NCI-H82 treated with DMSO at 0.1 percent for 48 hours (cell line): ENCODE results near the gene RAPGEF2.
"Not testable (repeated sequence)": the region's sequence is repeated elsewhere in the genome, so short reads cannot be mapped to it uniquely, and the experiment has no call there.

Source experiments
- DNase-seq: peaks from one replicate; lab custom pipeline; 2025; ENCODE audit not compliant: unreplicated experiment; lab: John Stamatoyannopoulos, UW

The RAPGEF2 gene

DNA sequence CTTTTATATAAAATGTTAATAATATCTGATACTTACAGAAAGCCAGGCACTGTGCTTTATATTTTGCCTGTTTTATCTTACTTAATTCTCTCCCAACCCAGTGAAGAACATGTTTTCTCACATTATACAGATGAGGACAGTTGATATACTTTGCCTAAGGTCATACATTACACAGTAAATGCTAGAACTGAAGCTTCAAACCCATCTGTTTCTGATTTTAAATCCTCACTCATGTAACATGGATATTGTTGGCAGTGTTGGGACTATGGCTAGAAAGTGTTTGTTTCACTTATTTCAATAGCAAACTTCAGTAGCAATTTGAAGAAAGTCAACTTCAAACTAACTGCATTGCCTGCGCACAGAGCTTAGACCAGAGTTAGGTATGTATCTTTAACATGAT lies 57.4 kb downstream of the RAPGEF2 start:
- no peak for DNase-seq

DNA sequence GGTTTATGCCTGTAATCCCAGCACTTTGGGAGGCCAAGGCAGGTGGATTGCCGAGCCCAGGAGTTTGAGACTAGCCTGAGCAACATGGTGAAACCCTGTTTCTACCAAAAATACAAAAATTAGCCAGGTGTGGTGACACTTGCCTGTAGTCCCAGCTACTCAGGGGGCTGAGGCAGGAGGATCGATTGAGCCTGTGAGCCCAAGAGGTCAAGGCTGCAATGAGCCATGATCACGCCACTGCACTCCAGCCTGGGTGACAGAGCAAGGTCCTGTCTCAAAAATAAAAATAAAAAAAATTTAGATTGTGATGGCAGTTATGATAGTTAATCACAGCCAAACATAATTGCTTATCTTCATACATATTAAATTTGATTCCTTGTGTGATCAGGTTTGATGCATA lies 58.6 kb downstream of the RAPGEF2 start:
- DNase-seq = not testable (repeated sequence)

DNA sequence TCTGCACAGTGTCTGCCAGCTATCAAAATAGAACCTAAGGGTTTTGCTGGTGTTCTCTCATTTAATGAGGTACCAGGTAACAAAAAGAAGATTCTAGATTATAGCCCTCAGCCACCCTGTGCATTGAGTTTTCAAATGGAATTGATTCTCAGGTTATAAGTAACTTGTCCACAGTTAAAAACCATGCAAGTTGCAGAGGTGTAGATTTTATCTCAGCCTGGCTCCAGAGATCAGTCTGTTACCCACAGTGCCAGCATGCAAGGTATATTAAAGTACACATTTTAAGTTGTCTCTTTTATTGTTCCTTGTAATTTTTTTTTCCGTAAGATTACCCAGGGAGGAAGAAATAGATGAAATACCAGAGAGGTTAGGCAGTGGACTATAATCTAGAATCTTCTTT lies 59.7 kb downstream of the RAPGEF2 start:
- DNase-seq = no peak

DNA sequence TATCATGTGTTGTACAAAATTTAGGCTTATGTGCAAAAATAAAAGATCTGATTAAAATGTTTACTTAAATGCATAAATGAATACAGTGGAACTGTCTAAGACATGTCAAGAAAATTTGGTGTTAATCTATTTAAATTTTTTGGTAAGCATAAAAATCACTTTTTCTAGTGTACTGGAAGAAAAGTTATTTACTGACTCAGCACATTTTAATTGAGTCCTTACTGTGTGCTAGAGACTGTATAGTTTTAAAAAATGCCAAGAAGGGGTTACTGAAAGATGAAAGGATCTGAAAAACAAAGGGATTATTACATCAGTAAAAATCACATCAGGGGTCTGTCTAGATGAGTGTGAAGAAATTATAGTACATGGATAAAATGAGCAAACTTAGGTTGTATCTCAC lies 60.6 kb downstream of the RAPGEF2 start:
- DNase-seq = no peak

DNA sequence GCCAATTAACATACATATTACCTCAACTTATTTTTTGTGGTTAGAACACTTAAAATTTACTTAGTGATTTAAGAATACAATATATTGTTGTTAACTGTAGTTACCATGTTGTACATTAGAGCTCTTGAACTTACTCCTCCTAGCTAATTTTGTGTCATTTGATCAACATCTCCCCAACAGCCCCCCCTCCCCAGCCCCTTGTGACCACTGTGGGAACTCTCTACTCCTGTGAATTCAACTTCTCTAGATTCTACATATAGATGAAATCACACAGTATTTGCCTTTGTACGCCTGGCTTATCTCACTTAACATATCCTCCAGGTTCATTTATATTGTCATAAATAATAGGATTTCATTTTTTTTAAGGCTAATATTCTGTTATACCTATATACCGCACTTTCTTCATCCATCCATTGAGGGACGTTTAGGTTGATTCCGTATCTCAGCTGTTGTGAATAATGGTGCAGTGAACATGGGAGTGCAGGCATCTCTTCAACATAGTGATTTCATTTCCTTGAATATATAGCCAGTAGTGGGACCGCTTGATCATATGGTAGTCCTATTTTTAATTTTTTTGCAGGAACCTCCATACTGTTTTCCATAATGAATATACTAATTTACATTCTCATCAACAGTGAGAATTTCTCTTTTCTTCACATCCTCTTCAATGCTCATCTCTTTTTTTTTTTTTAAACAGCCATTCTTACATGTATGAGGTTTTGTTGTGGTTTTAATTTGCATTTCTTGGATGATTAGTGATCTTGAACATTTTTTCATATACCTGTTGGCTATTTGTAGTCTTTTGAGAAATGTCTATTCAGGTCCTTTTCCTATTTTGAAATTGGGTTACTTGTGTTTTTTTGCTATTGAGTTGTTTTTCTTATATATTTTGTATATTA lies 66.8 kb downstream of the RAPGEF2 start:
- no peak for DNase-seq

DNA sequence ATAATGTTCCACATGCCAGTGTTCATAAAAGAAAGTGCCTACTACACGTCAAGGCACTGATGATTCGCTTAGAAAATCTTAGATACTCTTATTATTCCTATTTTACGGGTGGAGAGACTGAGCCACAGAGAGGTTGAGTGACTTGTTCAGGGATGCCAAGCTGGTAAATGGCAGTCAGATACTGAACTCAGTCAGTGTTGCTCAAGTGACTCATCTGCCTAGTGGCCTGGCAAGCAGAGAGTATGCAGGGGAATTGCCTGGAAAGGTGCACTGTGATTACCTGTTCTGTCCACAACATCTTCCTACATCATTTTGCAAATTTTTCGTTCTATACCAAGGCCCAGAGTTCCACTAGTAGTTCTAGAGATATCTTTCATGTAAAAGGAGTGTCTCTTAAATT lies 68.4 kb downstream of the RAPGEF2 start:
- DNase-seq = no peak

DNA sequence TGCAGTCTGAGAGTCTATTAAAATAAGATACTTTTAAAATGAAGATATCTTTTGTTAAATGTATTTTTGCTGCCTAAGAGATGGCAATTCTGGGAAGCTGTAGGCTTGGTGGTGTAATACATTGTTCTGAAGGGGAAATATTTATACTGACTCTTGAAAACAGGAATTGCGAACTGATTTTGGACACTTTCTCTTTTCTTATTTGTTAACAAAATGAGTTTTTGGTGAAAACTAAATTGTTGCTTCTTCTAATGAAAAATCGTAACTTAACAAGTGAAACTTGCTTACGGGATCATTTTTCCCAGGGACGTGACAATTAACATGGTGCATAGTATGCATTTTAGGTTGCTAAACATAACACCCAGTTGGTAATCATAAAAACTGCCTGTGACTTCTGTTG lies 71.0 kb downstream of the RAPGEF2 start:
- no peak for DNase-seq

DNA sequence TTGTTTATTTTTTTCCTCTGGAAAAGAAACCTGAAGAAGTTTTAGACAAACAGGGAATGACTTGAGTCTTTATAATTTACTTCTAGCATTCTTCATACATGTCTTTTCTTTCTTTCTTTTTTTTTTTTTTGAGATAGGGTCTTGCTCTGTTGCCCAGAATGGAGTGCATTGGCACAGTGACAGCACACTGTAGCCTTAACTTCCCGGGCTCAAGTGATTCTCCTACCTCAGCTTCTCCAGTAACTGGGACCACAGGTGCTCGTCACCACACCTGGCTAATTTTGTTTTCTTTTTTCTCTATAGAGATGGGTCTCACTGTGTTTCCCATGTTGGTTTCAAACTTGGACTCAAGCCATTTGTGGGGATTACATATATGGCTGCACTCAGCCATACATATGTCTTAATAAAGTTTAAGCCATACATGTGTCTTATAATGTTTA lies 71.8 kb downstream of the RAPGEF2 start:
- no peak for DNase-seq

DNA sequence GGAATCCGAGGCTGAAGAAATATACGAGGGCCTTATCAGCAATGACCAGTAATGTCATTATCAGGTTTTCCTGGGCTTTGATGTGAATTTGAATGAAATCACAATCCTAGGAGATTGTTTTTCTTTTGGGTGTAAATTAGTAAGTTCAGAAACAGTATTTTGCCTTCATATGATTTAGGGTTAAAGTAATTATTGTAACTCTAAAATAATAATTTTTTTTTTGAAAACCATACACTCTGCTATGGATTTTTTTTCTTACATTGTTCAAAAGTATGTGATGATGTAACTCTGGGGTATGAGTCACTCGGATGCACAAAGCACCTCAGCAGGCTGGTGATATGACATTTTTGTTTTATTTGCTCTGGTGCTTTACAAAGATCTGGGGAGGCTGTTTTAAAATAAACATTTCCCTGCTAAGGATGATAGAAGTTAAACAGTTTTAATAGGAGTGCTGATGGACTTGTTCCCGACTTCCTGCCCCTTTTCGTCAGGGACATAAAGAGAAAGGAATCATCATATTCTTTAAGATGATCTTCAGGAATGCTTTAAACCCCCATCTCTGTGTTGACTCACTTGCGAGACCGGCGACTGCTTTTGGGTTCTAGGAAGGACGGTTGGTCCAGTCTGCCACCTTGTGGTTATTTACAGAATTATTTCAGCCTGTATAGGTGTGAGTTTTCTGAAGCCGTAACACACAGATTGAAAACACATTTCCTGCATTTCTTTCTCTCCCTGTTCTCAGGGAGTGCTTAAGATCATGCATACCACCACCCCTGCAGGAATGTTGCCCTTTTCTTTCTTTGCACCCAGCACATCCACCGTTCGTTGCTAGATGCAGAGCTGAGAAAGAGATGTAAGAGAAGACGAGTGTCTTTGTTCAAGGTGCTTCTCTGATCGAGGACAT lies 72.5 kb downstream of the RAPGEF2 start:
- peak; percentile 23 for DNase-seq

DNA sequence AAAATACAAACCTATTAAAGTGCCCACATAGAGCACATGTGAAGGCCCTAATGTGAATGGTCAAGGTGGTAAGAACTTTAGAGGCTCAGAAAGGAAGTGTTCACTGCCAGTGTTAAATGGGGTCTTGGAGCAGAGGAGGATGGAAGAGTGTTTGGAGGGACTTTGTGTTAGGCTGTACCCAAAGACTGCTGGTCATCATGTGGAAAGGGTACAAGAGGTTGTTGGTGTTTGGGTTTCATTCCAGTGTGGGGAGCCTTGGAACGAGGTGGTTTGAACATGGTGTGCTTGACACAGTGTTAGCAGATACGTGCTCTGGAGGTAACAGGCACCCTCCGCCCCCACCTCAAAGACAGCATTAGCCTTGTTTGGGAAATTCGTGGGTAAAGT lies 73.1 kb downstream of the RAPGEF2 start:
- no peak for DNase-seq

DNA sequence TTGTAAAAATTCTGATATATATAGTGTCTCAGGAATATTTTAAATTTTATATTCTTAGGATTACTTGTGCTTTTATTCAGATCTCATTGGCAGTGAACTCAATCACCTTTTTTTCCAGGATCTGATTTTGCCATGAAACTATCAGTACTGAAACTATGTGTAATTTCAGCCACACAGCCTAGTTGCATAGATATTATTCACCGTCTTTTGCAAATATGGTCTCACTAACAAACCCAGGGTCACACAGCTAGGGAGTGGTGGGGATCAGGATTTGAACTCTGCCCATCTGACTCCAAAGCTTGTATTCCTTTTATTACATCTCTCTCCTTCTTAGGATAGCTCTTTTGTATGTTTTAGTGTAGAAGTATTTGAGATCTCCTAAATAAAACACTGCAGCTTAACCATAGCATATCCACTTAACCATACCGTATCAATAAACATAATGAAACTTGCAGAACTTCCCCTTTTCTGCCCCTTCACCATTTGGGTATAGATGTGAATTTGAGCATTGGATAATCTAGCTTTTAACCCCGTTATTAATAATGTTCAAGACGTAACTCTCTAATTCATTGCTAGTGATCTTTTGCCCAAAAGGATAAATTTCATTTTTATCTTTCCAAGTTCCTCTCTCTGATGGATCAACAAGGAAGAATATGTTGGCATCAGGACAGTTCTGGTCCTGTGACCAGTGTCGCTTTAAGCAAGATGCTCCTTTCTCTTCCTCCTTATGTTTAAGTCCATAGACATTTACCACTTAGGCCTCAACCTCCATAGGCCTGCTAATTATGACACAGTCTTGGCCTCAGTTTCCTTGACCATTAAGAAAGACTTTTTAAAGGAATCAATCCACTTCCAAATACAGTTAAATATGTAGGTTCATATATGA lies 74.6 kb downstream of the RAPGEF2 start:
- DNase-seq = no peak

DNA sequence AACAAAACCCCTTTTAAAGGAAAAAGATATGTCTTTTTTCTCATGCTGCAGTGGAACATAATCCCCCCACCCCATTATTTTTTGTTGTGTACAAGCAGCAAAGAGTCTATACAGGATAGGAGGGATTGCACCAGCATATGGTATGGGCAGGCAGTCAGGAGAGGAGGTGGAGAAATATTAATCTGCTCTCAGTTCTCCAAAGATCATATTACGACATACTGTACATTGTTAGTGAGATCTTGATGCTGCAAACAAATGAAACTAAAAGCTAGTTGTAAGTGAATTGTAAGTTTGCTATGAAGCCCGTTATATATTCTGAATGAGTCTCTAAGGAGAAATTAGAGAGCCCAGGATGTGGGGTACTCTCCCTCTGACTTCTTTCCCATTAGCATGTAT lies 75.3 kb downstream of the RAPGEF2 start:
- no peak for DNase-seq

DNA sequence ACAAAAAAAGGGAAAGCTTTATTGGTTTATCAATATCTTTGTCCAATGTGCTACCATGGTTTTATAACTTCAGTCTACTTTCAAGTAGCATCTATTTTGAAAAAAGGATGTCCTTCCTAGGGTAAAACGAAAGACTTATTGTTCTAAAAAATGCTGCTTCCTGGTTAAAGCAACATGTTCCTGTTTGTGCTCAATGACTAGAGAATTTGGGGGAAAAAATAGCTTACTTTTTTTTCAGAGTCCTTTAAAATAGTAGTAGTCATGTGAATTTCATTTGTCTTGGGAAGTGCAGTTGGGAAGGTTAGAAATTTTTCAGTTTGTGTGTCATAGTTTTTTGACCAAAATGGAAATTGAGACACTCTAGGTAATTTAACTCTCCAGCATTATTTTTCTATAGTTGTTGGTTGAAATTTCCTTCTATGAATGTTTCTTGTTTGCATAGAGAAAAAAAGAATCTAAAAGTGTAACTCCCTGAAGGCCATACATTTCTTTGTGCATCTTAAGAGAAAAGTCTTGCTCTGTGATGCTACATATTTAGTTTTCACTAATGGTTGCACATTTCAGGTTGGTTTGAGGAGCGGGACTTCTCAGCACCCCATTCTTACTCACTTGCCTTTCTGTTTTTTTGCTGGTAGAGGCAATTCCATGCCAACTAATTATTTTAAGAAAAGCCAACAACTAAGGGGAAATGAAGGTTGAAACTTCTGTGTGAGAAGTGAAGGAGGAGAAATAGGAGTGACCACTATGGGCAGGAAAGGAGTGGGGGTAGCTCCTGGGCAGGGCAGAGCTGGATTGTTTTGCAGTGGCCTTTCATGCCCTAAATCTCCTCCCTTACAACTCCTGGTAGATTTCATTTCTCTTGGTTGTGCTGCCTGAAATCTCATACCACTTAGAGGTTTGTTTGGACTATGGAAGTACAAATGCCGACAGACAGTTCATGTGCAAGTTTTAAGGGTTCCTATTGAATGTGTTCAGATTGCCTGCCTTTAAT lies 76.4 kb downstream of the RAPGEF2 start:
- DNase-seq = no peak

DNA sequence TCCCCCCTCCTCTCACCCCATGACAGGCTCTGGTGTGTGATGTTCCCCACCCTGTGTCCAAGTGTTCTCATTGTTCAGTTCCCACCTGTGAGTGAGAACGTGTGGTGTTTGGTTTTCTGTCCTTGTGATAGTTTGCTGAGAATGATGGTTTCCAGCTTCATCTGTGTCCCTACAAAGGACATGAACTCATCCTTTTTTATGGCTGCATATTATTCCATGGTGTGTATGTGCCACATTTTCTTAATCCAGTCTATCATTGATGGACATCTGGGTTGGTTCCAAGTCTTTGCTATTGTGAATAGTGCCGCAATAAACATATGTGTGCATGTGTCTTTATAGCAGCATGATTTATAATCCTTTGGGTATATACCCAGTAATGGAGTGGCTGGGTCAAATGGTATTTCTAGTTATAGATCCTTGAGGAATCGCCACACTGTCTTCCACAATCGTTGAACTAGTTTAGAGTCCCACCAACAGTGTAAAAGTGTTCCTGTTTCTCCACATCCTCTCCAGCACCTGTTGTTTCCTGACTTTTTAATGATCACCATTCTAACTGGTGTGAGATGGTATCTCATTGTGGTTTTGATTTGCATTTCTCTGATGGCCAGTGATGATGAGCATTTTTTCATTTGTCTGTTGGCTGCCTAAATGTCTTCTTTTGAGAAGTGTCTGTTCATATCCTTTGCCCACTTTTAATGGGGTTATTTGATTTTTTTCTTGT lies 81.2 kb downstream of the RAPGEF2 start:
- not testable (repeated sequence) for DNase-seq

DNA sequence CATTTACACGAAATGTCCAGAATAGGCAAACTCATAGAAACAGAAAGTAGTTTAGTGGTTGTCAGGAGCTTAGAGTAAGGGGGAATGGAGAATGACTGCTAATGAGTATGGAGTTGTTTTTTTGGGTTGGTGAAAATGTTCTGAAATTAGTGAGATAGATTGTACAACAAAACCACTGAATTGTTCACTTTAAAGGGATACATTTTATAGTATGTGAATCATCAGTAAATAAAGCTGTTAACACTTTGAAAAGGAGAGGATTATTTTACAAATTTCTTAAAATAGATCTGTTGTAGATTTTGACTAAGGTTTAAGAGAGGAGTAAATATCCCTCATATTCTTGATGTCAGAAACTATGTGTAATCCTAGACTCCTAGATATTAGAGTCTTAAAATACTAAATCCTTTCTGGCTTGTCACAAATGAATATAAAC lies 82.7 kb downstream of the RAPGEF2 start:
- DNase-seq = no peak

DNA sequence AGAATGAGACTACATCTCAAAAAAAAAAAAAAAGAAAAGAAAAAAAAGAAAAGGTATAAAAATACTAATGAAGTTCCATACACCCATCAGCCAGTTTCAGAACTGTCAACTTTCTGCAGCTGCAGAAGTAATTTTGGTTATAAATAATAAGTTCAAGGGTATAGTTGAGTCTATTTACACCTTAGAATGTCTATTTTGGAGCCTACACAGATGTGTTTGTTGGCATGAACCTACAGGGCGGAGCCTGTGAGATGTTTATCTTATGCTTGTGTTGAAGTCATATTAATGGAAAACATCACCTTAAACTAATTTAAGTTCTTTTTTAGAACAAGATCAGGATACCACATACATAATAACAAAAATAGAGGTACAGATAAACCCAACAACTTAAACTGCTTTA lies 85.8 kb downstream of the RAPGEF2 start:
- DNase-seq = no peak

DNA sequence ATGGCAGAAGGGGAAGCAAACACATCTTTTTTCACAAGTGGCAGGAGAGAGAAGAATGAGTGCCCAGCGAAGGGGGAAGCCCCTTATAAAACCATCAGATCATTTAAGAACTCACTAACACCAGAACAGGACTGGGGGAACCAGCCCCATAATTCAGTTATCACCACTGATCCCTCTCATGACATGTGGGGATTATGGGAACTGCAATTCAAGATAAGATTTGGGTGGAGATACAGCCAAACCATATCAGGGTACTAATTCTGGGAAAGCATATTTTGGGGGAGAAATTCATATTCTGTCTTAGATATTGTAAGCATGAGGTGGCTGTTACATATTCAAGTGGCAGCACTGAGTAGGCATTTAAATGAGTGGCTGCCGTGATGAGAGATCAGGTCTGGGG lies 87.8 kb downstream of the RAPGEF2 start:
- DNase-seq = no peak

DNA sequence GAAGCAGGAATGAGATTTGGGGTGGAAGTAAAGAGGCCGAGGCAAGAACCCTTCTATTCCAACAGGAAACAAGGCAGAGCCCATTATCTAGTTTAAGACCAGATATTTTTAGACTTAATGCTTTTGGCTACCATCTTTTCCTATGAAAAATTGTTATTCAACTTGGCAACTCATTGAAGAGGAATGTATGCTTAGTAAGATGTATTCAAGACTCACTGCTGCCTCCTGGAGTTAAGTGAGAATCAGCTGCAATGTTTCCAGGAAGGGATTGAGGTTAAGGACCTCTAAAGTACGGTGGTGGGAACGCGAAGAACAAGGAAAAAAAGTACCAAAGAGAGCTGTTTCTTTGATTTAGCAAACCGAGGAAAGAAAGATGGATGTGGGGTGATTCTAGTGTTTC lies 89.1 kb downstream of the RAPGEF2 start:
- no peak for DNase-seq

DNA sequence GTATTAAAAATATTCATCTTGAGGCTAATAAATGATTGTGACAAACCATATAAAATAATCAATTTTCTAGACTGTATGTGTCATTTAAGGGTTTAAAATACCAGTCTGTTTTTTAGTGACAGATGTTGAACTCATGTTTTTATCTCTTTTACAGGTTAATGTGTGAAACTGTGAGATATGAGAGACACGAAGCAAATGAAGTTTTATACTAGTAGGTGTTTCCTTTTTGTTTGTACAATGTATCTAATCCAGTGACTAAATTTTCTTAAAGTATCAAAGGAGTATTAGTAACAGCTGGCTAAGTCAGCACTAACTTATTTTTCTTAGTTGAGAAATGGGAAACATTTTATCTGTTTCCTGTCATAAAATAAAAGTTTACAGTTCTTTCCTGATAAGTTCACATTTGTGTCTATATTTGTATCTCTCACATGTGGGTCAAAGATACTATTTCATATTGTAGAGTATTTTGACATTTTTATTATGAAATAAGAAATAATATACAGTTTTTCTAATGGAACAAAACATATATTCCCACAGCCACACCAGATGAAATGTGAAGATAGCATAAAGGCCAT lies 90.3 kb downstream of the RAPGEF2 start:
- DNase-seq = no peak
